ENCODE data around the gene PEG3. TPM values are rescaled to one million over a fixed set of nuclear protein-coding genes. Genes with fewer than 3 reads are reported as not detected.

The PEG3 gene
- total and polyA plus RNA-seq, 2 experiments from 2014 or later = not detected

DNA sequence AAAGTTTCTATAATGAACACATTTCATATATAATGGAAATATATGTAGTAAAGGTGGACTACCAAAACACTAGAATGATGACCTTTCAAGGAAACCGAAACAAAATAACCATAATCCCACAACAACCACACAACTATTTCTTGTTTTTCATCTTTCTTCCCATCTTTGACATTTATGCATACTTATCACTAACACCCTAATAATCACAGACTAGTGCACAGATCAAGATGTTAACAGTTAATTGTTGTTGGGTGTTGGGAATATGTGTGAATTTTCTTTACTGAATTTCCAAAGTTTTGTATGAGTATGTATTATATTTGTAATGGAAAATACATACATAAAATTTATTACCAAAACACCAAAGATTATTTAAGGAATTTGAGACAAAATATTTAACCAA lies 30.3 kb downstream of the PEG3 start (continued):
- TF ChIP-seq, protein P1, sequence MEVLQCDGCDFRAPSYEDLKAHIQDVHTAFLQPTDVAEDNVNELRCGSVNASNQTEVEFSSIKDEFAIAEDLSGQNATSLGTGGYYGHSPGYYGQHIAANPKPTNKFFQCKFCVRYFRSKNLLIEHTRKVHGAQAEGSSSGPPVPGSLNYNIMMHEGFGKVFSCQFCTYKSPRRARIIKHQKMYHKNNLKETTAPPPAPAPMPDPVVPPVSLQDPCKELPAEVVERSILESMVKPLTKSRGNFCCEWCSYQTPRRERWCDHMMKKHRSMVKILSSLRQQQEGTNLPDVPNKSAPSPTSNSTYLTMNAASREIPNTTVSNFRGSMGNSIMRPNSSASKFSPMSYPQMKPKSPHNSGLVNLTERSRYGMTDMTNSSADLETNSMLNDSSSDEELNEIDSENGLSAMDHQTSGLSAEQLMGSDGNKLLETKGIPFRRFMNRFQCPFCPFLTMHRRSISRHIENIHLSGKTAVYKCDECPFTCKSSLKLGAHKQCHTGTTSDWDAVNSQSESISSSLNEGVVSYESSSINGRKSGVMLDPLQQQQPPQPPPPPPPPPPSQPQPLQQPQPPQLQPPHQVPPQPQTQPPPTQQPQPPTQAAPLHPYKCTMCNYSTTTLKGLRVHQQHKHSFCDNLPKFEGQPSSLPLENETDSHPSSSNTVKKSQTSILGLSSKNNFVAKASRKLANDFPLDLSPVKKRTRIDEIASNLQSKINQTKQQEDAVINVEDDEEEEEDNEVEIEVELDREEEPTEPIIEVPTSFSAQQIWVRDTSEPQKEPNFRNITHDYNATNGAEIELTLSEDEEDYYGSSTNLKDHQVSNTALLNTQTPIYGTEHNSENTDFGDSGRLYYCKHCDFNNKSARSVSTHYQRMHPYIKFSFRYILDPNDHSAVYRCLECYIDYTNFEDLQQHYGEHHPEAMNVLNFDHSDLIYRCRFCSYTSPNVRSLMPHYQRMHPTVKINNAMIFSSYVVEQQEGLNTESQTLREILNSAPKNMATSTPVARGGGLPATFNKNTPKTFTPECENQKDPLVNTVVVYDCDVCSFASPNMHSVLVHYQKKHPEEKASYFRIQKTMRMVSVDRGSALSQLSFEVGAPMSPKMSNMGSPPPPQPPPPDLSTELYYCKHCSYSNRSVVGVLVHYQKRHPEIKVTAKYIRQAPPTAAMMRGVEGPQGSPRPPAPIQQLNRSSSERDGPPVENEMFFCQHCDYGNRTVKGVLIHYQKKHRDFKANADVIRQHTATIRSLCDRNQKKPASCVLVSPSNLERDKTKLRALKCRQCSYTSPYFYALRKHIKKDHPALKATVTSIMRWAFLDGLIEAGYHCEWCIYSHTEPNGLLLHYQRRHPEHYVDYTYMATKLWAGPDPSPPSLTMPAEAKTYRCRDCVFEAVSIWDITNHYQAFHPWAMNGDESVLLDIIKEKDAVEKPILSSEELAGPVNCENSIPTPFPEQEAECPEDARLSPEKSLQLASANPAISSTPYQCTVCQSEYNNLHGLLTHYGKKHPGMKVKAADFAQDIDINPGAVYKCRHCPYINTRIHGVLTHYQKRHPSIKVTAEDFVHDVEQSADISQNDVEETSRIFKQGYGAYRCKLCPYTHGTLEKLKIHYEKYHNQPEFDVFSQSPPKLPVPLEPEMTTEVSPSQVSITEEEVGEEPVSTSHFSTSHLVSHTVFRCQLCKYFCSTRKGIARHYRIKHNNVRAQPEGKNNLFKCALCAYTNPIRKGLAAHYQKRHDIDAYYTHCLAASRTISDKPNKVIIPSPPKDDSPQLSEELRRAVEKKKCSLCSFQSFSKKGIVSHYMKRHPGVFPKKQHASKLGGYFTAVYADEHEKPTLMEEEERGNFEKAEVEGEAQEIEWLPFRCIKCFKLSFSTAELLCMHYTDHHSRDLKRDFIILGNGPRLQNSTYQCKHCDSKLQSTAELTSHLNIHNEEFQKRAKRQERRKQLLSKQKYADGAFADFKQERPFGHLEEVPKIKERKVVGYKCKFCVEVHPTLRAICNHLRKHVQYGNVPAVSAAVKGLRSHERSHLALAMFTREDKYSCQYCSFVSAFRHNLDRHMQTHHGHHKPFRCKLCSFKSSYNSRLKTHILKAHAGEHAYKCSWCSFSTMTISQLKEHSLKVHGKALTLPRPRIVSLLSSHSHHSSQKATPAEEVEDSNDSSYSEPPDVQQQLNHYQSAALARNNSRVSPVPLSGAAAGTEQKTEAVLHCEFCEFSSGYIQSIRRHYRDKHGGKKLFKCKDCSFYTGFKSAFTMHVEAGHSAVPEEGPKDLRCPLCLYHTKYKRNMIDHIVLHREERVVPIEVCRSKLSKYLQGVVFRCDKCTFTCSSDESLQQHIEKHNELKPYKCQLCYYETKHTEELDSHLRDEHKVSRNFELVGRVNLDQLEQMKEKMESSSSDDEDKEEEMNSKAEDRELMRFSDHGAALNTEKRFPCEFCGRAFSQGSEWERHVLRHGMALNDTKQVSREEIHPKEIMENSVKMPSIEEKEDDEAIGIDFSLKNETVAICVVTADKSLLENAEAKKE (CRISPR knock-in tag; IDR thresholded peaks at IDR 0.05) = no peak
- TF ChIP-seq JUNB (IDR thresholded peaks at IDR 0.05; ENCODE audit: unreplicated experiment) (no peak), ZNF114 (CRISPR knock-in tag; IDR thresholded peaks at IDR 0.05) (no peak), ZNF331 (CRISPR knock-in tag; IDR thresholded peaks at IDR 0.05; ENCODE audit: low read depth) (no peak), EZH2 (IDR thresholded peaks at IDR 0.05; ENCODE audit: low read depth, unreplicated experiment) (no peak), CREB1 (CRISPR knock-in tag; IDR thresholded peaks at IDR 0.05; ENCODE audit: low read depth) (no peak)
- TF ChIP-seq, protein P2, sequence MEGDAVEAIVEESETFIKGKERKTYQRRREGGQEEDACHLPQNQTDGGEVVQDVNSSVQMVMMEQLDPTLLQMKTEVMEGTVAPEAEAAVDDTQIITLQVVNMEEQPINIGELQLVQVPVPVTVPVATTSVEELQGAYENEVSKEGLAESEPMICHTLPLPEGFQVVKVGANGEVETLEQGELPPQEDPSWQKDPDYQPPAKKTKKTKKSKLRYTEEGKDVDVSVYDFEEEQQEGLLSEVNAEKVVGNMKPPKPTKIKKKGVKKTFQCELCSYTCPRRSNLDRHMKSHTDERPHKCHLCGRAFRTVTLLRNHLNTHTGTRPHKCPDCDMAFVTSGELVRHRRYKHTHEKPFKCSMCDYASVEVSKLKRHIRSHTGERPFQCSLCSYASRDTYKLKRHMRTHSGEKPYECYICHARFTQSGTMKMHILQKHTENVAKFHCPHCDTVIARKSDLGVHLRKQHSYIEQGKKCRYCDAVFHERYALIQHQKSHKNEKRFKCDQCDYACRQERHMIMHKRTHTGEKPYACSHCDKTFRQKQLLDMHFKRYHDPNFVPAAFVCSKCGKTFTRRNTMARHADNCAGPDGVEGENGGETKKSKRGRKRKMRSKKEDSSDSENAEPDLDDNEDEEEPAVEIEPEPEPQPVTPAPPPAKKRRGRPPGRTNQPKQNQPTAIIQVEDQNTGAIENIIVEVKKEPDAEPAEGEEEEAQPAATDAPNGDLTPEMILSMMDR (conservative IDR thresholded peaks at IDR 0.05; ENCODE audit: low read depth in 2 of 2) = no peak

DNA sequence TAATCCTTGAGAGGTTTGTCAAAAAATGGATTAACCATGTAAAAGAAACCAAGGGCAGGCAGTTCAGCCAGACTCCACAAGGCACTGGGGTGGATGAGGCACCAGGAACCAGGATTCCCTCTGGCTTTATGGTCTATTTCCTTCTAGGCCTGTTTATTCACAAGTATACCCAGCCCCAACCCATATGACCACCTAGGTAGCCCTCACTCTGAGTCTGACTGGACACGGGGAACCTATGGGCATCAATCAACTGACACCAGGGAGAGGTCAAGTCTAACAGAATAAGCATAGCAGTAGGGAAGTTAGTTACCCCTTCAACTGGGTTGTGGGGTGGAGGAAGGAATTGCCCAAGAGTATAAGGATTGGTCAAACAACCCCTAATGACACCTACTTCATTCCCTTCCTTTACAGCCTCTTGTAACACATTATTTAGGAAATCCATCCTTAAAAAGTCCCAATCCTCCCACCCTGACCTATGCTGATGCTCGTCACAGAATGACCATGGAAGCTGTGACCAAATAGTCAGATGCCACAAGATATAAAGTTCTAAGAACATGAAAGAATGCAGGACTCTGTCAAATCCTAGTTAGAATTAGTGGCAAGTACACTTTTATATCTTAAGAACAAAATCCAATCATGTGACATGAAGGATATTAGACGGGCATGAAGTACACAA lies 31.7 kb downstream of the PEG3 start:
- no peaks in the 10 kb centered on the region for H3K79me2 ChIP-seq (replicated peaks; ENCODE audit: insufficient read depth)
- no peak overlapping the region for H3K4me2 ChIP-seq
- peaks cover 44% of the 10 kb centered on the region for H3K36me3 Mint-ChIP-seq (ENCODE audit: low read depth)
- H3K9me3 Mint-ChIP-seq = peaks cover 98% of the 10 kb centered on the region
- no peaks in the 10 kb centered on the region for H3K4me1 ChIP-seq (ENCODE audit: insufficient read depth)
- no peaks in the 10 kb centered on the region for H3K4me1 Mint-ChIP-seq
- peaks cover 5% of the 10 kb centered on the region; the same call in 1 of the 2 replicates for H3K36me3 ChIP-seq (ENCODE audit: insufficient read depth)
- H3K27me3 Mint-ChIP-seq (ENCODE audit: insufficient read depth, low read depth, poor library complexity) = no peaks in the 10 kb centered on the region
- H4K20me1 ChIP-seq (replicated peaks; ENCODE audit: insufficient read depth) = no peaks in the 10 kb centered on the region
- no peaks in the 10 kb centered on the region for H3K27me3 ChIP-seq (ENCODE audit: insufficient read depth)
- H2AFZ ChIP-seq = no peak overlapping the region
- no peaks in the 10 kb centered on the region for H3F3A ChIP-seq (replicated peaks; ENCODE audit: low read depth)
- ATAC-seq (no peak), DNase-seq (ENCODE audit: low spot score) (no peak)
- no peaks in the 10 kb centered on the region for H3K9me2 ChIP-seq (ENCODE audit: insufficient read depth)
- no peak overlapping the region for H3K4me3 Mint-ChIP-seq
- H3K27ac ChIP-seq (ENCODE audit: low read depth) = no peak overlapping the region
- H3K27ac Mint-ChIP-seq = no peak overlapping the region
- H3K4me3 ChIP-seq = no peak overlapping the region
- no peak for TF ChIP-seq ZNF331 (CRISPR knock-in tag; IDR thresholded peaks at IDR 0.05; ENCODE audit: low read depth)
- TF ChIP-seq, protein P3, sequence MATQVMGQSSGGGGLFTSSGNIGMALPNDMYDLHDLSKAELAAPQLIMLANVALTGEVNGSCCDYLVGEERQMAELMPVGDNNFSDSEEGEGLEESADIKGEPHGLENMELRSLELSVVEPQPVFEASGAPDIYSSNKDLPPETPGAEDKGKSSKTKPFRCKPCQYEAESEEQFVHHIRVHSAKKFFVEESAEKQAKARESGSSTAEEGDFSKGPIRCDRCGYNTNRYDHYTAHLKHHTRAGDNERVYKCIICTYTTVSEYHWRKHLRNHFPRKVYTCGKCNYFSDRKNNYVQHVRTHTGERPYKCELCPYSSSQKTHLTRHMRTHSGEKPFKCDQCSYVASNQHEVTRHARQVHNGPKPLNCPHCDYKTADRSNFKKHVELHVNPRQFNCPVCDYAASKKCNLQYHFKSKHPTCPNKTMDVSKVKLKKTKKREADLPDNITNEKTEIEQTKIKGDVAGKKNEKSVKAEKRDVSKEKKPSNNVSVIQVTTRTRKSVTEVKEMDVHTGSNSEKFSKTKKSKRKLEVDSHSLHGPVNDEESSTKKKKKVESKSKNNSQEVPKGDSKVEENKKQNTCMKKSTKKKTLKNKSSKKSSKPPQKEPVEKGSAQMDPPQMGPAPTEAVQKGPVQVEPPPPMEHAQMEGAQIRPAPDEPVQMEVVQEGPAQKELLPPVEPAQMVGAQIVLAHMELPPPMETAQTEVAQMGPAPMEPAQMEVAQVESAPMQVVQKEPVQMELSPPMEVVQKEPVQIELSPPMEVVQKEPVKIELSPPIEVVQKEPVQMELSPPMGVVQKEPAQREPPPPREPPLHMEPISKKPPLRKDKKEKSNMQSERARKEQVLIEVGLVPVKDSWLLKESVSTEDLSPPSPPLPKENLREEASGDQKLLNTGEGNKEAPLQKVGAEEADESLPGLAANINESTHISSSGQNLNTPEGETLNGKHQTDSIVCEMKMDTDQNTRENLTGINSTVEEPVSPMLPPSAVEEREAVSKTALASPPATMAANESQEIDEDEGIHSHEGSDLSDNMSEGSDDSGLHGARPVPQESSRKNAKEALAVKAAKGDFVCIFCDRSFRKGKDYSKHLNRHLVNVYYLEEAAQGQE (IDR thresholded peaks at IDR 0.05; ENCODE audit: unreplicated experiment) = no peak
